Measurements from ENCODE around the gene PARP11.

PARP11 gene

GRCh38 chr12:3816266-3816665 is 56.9 kb downstream of the PARP11 start:
- no peak for DNase-seq

GRCh38 chr12:3815094-3815766 is 58.0 kb downstream of the PARP11 start:
- DNase-seq, result no peak

- no peak for DNase-seq
These were observed 62.7 kb downstream of the PARP11 start for GRCh38 chr12:3810540-3810939.

- DNase-seq, result no peak
These were observed 63.2 kb downstream of the PARP11 start for GRCh38 chr12:3810016-3810370.

DNA sequence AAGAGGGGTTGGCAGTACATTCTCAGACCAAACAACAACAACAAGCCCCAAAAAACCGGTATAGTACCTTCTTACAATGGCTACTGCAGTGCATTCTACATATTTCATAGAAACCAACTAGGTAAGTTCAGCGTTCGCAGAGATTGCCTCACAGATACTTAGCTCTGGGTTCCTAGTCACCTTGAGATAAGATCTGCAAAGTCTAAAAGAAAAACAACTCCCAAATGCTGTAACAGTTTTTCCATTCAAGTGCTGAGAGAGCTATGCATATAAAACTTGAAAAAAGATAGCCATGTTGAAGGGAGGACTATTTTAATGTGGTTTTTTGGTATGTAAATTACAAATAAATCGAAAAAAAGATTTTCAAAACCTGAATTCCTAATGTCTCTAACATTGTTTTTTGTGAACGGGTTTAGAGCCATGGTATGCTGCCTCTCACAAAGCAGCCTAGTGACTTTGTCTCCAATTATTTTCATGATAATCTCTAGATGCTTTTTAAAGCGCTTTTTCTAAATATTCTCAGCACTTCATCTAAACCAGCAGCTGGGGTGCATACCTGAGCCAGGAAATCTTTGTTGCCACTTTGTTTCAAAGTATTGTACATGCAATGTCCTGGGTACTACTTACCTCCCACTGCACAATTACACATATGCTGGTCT is 63.7 kb downstream of the PARP11 start:
- DNase-seq, result no peak

DNA sequence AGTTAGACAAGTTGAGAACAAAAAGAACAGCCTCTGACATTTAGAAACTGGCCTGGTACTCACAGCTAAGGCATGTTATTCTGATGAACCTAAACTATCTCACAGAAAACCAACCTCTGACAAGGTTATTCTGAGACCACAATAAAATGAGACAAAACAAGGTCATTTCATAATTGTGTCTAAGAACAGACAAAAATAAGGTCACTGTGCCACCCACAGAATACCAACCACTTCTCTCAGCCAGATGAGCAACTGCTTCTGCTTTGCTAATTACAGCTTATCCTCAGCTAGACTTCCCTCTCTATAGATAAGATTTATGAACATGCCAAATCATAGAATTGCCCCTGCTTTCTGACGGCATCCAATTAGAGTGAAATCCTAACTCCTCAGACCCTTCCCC is 68.1 kb downstream of the PARP11 start:
- DNase-seq, result peak; percentile 47

DNA sequence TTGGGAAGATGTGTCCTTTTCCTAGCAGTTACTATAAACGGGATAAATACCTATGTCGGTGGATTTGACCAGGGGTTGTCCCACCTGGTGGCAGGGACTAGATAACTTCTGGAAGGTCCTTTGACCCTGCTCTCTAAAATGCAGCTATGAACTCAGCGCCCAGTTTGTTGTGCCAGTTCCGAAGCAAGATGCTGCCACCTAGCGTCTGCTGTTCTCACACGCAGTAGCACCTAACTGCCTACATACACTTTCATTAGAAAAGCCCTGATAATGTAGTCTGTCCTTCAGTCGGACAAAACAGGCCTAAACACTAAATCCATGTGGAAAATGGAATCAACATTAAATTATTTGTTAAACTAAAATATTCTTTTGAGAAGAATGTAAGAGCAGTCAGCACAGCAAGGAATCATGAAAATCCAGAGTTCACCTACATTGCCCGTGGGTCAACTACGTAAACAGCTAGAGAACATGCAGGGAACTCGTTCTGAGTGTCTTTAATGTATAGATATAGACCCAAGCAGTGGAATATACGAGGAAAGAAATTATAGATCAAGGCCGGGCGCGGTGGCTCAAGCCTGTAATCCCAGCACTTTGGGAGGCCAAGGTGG is 69.2 kb downstream of the PARP11 start:
- peak; percentile 86 for DNase-seq

DNA sequence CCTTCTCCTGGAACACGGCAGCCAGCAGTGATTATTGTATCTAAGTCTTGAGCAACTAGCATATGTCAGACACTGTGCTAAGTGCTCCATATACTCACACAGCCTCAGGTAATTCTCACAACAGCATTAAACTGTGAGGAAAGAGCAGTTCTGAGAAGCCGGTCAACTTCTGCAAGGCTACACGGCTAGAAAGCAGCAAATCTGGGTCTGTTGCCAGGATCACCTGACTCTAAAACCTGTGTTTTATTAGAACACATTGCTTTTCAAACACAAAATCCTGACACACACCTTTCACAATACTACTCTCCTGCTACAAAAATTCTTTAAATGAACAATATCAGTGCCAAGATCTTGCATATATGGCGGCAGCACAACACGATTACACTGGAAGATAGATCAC is 70.5 kb downstream of the PARP11 start:
- no peak for DNase-seq

DNA sequence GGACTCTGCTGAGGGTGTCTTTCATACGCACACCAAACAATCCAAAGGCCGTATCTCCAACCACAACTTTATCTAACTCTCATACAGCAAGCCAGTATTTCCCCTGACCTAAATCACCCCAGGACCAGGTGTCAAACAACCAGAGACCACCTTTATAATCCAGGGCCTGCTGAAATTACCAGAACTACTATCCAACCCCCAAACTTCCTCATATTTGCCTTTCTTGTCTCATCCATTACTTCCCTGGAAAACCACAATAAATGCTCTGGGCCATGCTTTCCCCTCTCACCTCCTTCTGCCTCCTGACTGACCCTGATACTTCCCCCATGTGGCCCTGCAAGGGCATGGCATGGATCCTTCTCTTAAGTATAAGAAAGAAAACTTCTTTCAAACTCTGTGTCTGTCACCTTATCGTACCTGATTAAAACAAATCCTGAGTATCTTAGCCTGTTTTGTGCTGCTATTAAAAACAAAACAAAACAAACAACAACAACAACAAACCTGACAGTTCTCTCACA is 75.6 kb downstream of the PARP11 start:
- peak; percentile 9 for DNase-seq

- DNase-seq, result peak; percentile 92
These were observed 77.6 kb downstream of the PARP11 start for GRCh38 chr12:3795492-3796133.

DNA sequence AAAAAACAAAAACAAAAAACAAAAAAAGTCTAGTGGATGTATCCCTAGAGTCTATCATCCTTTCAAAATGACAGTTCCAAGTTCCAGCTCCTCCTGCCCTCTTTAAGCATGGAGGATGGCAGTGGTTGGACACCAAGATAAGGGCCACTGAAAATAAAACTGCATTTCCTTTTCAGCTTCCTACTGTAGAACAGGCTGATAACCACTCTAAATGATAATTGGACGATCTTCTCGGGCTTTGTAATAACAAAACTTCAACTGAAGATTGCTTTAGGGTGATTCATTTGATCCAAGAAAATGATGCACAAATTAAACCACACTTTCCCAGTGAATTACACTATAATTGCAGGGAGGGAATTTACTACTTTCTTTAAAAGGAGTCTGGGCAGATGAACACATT is 78.1 kb downstream of the PARP11 start:
- no peak for DNase-seq

DNA sequence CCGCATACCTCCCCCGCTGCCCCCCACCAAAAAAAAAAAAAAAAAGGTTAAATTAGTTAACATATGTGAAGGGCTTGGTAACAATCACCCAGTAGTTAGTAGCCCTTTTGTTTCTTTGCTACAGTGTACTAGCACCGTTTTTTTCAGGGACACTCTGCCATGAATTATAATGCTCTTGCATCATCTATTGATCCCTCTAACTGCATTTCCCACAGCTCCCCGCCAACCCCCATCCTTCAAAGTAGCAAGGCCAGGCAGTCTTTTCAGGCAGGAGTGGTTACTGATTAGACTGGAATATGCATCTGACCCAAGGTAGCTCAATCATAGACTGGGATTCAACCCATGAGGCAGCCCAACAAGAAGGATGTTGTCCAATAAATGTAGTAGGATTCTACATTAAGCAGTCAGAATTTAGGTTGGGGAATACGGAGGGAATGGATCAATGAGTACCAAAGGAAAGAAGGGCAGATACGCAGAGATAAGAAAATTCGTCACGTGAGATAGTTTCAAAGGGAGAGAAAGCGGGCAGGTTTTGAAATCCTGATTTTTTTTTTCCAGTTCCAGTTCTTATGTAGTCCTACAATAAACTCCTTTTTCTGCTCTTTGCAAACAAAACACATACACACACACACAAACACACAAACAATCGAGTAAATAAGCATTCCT is 80.4 kb downstream of the PARP11 start:
- no peak for DNase-seq

DNA sequence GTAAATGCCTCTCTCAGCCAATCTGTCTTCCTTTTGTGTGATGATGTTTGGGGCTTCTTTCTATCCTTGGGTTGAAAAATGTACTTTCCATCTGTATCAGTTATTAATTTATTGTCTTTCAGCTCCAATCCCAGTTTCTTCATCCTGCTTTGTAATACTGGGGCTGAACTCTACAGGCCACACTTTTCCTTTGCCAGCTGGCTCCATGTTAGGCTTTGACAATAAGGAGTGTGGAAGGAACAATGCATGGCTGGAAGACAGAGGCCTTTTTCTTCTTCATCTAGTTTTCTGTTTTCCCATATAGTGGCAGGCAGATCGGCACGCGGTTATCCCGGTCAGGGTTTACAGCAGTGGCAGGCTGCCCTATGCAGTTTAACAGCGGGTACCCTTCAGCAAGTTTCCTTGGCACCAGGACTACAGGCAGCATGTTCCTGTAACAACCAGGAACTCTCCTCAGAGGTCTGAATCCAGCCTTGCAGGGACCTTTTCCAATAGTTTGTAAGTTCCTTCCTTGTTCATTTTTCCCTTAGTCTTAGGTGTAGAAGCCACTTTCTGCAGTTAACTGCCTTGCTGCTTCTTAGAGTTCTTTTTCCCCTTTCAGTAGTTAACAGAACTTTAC is 81.8 kb downstream of the PARP11 start:
- DNase-seq, result no peak

GRCh38 chr12:3790642-3791041 is 82.6 kb downstream of the PARP11 start:
- DNase-seq, result no peak

DNA sequence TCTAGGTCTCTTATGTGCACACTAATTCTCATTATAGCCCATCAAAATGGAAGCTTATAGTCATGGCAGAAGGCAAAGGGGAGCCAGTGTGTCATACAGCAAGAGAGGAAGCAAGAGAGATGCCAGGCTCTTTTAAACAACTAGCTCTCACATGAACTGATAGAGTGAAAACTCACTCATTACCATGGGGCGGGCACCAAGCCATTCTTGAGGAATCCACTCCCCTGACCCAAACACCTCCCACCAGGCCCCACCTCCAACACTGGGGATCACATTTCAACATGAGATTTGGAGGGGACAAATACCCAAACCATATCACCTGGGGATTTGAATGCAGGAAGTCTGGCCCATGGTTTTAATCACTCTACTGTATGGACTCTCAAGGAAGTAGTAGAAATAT is 83.4 kb downstream of the PARP11 start:
- DNase-seq, result no peak

DNA sequence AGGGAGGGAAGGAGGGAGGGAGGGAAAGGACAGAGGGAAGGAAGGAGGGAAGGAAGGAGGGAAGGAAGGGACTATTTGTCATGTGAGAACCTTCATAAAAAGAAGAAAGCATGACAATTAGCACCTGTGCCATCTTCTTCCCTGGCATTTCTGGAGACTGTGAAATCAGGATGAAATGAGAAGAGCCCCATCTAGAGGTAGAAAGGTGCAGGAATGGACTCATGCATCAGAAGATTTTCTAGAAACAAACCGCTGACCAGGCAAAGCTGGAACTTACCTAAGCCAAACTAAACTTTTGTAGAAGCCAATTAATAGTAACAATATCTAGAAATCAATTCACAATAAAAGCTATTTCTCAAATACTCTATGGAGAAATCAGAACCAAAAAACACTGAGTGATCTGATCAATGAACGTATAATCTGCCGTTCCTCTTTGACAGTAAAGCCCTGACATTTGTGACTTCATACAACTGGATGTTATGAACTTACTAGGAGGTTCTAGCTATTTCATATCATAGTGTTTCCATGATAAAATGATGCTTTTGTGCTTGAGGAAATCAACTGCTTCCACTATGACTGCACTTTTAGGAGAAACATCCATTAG is 95.9 kb downstream of the PARP11 start:
- DNase-seq, result peak; percentile 88

GRCh38 chr12:3775385-3776035 is 97.7 kb downstream of the PARP11 start:
- no peak for DNase-seq

- no peak for DNase-seq
These were observed 100.8 kb downstream of the PARP11 start for GRCh38 chr12:3772380-3772779.

- DNase-seq, result no peak
These were observed 101.3 kb downstream of the PARP11 start for GRCh38 chr12:3771853-3772252.

DNA sequence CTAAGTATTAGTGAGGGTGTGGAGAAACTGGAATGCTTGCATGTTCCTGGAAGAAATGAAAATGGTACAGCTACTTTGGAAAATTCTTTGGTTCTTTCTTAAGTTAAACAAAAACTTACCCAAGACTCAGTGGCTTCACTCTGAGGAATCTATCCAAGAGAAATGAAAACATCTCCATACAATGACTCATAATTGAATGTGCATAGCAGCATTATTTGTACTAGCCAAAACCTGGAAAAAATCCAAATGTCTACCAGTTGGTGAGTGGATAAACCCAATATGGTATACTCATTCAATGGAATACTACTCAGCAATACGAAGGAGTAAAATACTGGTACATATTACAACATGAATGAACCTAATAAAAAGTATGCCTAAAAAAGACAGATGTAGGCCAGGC is 102.3 kb downstream of the PARP11 start:
- DNase-seq, result peak; percentile 46

GRCh38 chr12:3768911-3769447 is 104.2 kb downstream of the PARP11 start:
- DNase-seq, result no peak
